ENCODE results near the gene CKAP4. TPM values are rescaled to one million over a fixed set of nuclear protein-coding genes. Genes with fewer than 3 reads are reported as not detected.
A peak's percentile ranks its signal among the peaks of the same experiment; 100 is the strongest.

CKAP4 gene
- total and polyA plus RNA-seq, 7 donors, result 7.6 to 24.4 (median 14.7) TPM

DNA sequence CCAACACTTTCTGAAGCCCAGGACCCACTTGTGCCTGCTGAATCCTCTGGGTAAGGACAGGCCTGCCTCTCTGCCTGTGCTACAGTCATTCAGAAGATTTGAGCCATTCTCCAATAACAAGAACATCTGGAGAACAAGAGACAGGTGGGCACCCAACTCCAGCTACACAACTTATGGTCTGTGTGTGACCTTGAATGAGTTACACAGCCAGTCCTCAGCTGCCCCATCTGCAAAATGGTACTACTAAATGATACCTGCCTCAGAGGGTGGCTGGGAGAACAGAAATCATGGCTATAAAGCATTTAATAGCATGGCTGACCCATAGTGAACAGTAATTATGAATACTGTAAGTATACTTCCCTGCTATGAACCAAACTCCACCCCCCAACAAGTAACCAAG is 4.2 kb downstream of the CKAP4 start:
- intact Hi-C loops (cut with DNase I), result loop anchor here in 1 of 2 donors (5.0 kb wide), 1 partner anchor 99 kb away; no protein-coding TSS in a partner anchor
- no peaks in the 10 kb centered on the region for H3K27me3 ChIP-seq (ENCODE audit: insufficient read depth in 3 of 3, low read length in 2 of 3)
- H3K4me1 ChIP-seq, result peaks cover 30% of the 10 kb centered on the region
- H3K4me3 ChIP-seq, result no peak overlapping the region
- ATAC-seq, result no peak
- peak overlapping the region; percentile 77 for H3K27ac ChIP-seq
- DNase-seq, result no peak
- no peaks in the 10 kb centered on the region for H3K9me3 ChIP-seq
- TF ChIP-seq, protein P1, sequence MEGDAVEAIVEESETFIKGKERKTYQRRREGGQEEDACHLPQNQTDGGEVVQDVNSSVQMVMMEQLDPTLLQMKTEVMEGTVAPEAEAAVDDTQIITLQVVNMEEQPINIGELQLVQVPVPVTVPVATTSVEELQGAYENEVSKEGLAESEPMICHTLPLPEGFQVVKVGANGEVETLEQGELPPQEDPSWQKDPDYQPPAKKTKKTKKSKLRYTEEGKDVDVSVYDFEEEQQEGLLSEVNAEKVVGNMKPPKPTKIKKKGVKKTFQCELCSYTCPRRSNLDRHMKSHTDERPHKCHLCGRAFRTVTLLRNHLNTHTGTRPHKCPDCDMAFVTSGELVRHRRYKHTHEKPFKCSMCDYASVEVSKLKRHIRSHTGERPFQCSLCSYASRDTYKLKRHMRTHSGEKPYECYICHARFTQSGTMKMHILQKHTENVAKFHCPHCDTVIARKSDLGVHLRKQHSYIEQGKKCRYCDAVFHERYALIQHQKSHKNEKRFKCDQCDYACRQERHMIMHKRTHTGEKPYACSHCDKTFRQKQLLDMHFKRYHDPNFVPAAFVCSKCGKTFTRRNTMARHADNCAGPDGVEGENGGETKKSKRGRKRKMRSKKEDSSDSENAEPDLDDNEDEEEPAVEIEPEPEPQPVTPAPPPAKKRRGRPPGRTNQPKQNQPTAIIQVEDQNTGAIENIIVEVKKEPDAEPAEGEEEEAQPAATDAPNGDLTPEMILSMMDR (IDR thresholded peaks at IDR 0.05), result no peak
- peaks cover 3 to 33% of the 10 kb centered on the region in 2 donors for H3K36me3 ChIP-seq (ENCODE audit: insufficient read depth in 1 of 2, low read depth in 1 of 2)

DNA sequence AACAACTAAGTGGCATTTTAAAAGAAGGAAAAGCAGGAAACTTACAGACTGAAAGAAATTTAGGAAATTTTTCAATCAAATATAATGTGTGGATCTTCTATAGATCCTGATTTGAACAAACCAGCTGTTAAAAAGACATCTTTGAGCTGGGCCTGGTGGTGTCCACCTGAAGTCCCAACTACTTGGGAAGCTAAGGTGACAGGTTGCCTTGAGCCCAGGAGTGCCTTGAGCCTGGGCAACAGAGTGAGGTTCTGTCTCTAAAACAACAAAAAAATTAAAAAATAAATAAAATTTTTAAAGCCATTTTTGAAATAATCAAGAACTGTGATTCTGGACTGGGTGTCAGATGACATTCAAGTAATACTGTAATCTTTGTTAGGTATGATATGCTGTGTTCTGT is 7.0 kb downstream of the CKAP4 start:
- Histone ChIP-seq H3K9me3 (no peaks in the 10 kb centered on the region), H3K36me3 (ENCODE audit: insufficient read depth in 1 of 2, low read depth in 1 of 2) (peaks cover 3 to 41% of the 10 kb centered on the region in 2 donors), H3K4me3 (no peak overlapping the region), H3K27ac (no peak overlapping the region), H3K27me3 (ENCODE audit: insufficient read depth in 3 of 3, low read length in 2 of 3) (no peaks in the 10 kb centered on the region), H3K4me1 (peaks cover 19% of the 10 kb centered on the region)
- intact Hi-C loops (cut with DNase I), result loop anchor here in 1 of 2 donors (5.0 kb wide), 1 partner anchor 101 kb away; no protein-coding TSS in a partner anchor
- DNase-seq (no peak), ATAC-seq (no peak)
- TF ChIP-seq, protein P1 (IDR thresholded peaks at IDR 0.05), result no peak

DNA sequence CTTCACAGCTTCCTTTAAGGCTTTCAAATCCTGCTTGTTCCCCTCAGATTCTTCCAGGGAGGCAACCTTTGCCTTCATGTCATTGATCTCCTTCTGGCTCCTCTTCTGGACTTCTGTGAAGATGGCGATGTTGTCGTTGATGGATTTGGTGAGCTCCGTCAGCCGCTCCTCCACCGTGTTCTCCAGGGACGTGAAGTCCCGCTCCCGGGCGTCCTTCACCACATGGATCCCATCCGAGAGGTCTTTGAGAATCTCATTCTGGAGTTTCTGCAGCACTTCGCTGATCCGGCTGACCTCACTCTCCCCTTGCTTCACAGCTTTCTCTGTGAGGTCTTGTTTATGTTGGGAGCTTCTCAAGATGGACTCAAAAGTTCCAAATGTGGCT is 7.9 kb downstream of the CKAP4 start:
- intact Hi-C loops (cut with DNase I), result loop anchor here in 1 of 2 donors (5.0 kb wide), 1 partner anchor 102 kb away; no protein-coding TSS in a partner anchor
- WGBS, 3 donors, result 93 to 98% (median 94%) methylated on average over 12 of the region's 12 CpGs
- DNase-seq (no peak), ATAC-seq (no peak)
- no peak overlapping the region for H3K4me3 ChIP-seq
- TF ChIP-seq, protein P1 (IDR thresholded peaks at IDR 0.05), result no peak
- no peak overlapping the region for H3K27ac ChIP-seq
- no peaks in the 10 kb centered on the region for H3K27me3 ChIP-seq (ENCODE audit: insufficient read depth in 3 of 3, low read length in 2 of 3)
- peaks cover 10% of the 10 kb centered on the region for H3K4me1 ChIP-seq
- H3K36me3 ChIP-seq (ENCODE audit: insufficient read depth in 1 of 2, low read depth in 1 of 2), result peaks cover 3 to 41% of the 10 kb centered on the region in 2 donors
- no peaks in the 10 kb centered on the region for H3K9me3 ChIP-seq

GRCh38 chr12:106239241-106239950 is 8.4 kb downstream of the CKAP4 start:
- Histone ChIP-seq H3K36me3 (ENCODE audit: insufficient read depth in 1 of 2, low read depth in 1 of 2) (peaks cover 3 to 41% of the 10 kb centered on the region in 2 donors), H3K4me1 (peaks cover 9% of the 10 kb centered on the region), H3K4me3 (no peak overlapping the region), H3K27me3 (ENCODE audit: insufficient read depth in 3 of 3, low read length in 2 of 3) (no peaks in the 10 kb centered on the region), H3K27ac (no peak overlapping the region), H3K9me3 (no peaks in the 10 kb centered on the region)
- intact Hi-C loops (cut with DNase I), result no loop called here
- DNase-seq (no peak), ATAC-seq (peak; percentile 2 to 34 (median 23))
- 85 to 92% (median 87%) methylated on average over 37 of the region's 37 CpGs for WGBS, 3 donors
- TF ChIP-seq, protein P1 (IDR thresholded peaks at IDR 0.05), result no peak
